Transverse colon (tissue), 3 donors: ENCODE data around the gene RAMAC.

Experiments used
- POLR2A ChIP-seq: fragments of 450-650 bp; IDR thresholded peaks from one replicate; pipeline ENCODE4 v1.6.1; 2016; ENCODE audit warnings: antibody characterized with exemption, mild to moderate bottlenecking, moderate library complexity
- TF ChIP-seq, protein P1 (sequence below), 5 experiments: fragments of 200-600 bp in 3 of 5; fragments of 450-650 bp in 2 of 5; sonication (generic) in 3 of 5; IDR thresholded peaks; 1 replicate in 2 of 5; 2 replicates in 3 of 5; pipeline ENCODE4 v1.5.1; 2016 to 2017; ENCODE audit warnings: antibody characterized with exemption in 5 of 5, inconsistent platforms in 3 of 5, mild to moderate bottlenecking in 2 of 5, moderate library complexity in 1 of 5

DNA sequence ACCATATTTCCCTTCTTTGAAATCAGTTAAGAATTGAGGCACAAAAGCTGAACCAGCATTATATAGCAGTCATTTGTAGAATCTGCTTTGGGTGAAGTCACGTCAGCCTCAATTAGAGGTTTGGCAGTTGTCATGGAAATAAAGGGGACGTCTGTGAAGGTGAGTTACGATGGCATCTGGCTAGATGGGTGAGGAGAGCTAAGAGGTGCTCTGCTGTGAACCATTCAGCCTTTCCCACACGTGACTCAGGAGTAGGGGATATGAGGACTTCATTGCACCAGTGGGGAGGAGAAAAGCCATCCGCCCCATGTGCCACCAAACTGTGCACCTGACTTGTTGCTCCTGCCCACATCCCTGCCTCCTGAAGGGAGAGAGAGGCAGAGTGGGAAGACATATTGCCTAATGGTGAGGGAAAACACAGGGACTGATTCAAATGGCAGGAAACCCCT is 28.2 kb downstream of the RAMAC start:
- TF ChIP-seq, protein P1, sequence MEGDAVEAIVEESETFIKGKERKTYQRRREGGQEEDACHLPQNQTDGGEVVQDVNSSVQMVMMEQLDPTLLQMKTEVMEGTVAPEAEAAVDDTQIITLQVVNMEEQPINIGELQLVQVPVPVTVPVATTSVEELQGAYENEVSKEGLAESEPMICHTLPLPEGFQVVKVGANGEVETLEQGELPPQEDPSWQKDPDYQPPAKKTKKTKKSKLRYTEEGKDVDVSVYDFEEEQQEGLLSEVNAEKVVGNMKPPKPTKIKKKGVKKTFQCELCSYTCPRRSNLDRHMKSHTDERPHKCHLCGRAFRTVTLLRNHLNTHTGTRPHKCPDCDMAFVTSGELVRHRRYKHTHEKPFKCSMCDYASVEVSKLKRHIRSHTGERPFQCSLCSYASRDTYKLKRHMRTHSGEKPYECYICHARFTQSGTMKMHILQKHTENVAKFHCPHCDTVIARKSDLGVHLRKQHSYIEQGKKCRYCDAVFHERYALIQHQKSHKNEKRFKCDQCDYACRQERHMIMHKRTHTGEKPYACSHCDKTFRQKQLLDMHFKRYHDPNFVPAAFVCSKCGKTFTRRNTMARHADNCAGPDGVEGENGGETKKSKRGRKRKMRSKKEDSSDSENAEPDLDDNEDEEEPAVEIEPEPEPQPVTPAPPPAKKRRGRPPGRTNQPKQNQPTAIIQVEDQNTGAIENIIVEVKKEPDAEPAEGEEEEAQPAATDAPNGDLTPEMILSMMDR (IDR thresholded peaks at IDR 0.05) = no peak
- no peak for TF ChIP-seq POLR2A
